Mesendoderm (in vitro differentiated cells): ENCODE results near the gene PLCG2.
"Not testable (repeated sequence)": the region's sequence is repeated elsewhere in the genome, so short reads cannot be mapped to it uniquely, and the experiment has no call there.

Experiments
- DNase-seq: peaks from one replicate; pipeline ENCODE4 v3.0.0; 2013
- H2AK5ac ChIP-seq: 2 replicates; pipeline ENCODE4 v1.6.1; 2013; ENCODE audit warnings: low read length, inconsistent platforms
- H2BK120ac ChIP-seq: 2 replicates; pipeline ENCODE4 v1.6.1; 2013; ENCODE audit warnings: low read depth, mild to moderate bottlenecking, low read length, moderate library complexity, mixed read lengths
- H2BK15ac ChIP-seq: replicated peaks from 2 replicates; pipeline ENCODE4 v1.6.1; 2013; ENCODE audit warnings: low read depth, mild to moderate bottlenecking, moderate library complexity
- H2BK5ac ChIP-seq: 2 replicates; pipeline ENCODE4 v1.6.1; 2013; ENCODE audit warnings: low read length, inconsistent platforms
- H3K18ac ChIP-seq: 2 replicates; pipeline ENCODE4 v1.6.1; 2013; ENCODE audit warnings: mild to moderate bottlenecking, low read length, mixed read lengths
- H3K23ac ChIP-seq: one replicate; pipeline ENCODE4 v1.6.1; 2013; ENCODE audit warnings: low read length
- H3K27ac ChIP-seq: 2 replicates; pipeline ENCODE4 v1.5.1; 2013; ENCODE audit warnings: low read depth, mild to moderate bottlenecking, inconsistent platforms, low read length, moderate library complexity
- H3K27me3 ChIP-seq: 2 replicates; pipeline ENCODE4 v1.6.1; 2013; ENCODE audit warnings: low read length, control low read depth, mild to moderate bottlenecking, inconsistent platforms; ENCODE audit not compliant: insufficient read depth, poor library complexity
- H3K36me3 ChIP-seq: 2 replicates; pipeline ENCODE4 v1.6.1; 2013; ENCODE audit warnings: low read length, inconsistent platforms; ENCODE audit not compliant: control insufficient read depth, insufficient read depth
- H3K4ac ChIP-seq: one replicate; pipeline ENCODE4 v1.6.1; 2013; ENCODE audit warnings: low read depth, mild to moderate bottlenecking, low read length, moderate library complexity
- H3K4me1 ChIP-seq: 2 replicates; pipeline ENCODE4 v1.6.1; 2013; ENCODE audit warnings: low read depth, low read length, inconsistent platforms; ENCODE audit not compliant: control insufficient read depth
- H3K4me2 ChIP-seq: 2 replicates; pipeline ENCODE4 v1.6.1; 2013; ENCODE audit warnings: low read length
- H3K4me3 ChIP-seq: 2 replicates; pipeline ENCODE4 v1.5.1; 2013; ENCODE audit warnings: mild to moderate bottlenecking, low read length
- H3K56ac ChIP-seq: one replicate; pipeline ENCODE4 v1.6.1; 2013; ENCODE audit warnings: low read length
- H3K79me1 ChIP-seq: 2 replicates; pipeline ENCODE4 v1.6.1; 2013; ENCODE audit warnings: low read length, inconsistent platforms
- H3K79me2 ChIP-seq: 2 replicates; pipeline ENCODE4 v1.6.1; 2013; ENCODE audit warnings: mild to moderate bottlenecking, low read length; ENCODE audit not compliant: control insufficient read depth, insufficient read depth
- H3K9ac ChIP-seq: 2 replicates; pipeline ENCODE4 v1.6.1; 2013; ENCODE audit warnings: low read length, inconsistent platforms
- H4K5ac ChIP-seq: one replicate; pipeline ENCODE4 v1.6.1; 2013; ENCODE audit warnings: low read length
- H4K8ac ChIP-seq: one replicate; pipeline ENCODE4 v1.6.1; 2013; ENCODE audit warnings: low read depth, mild to moderate bottlenecking, control low read depth, low read length, moderate library complexity
- WGBS: extraction: QIAGEN DNeasy Blood & Tissue Kit; methylation state at CpG from one replicate; pipeline ENCODE4 v1.1.7; 2013; ENCODE audit warnings: low lambda C conversion rate, missing lambda C conversion rate; ENCODE audit not compliant: insufficient coverage; ENCODE audit errors: extremely low coverage; 5-methylcytosine and 5-hydroxymethylcytosine counted together

Gene PLCG2

GRCh38 chr16:82005027-82005830 lies 226.1 kb downstream of the PLCG2 start:
- Histone ChIP-seq H2AK5ac (no peak overlapping the region), H3K23ac (no peak overlapping the region), H3K4me3 (no peak overlapping the region), H4K8ac (no peak overlapping the region), H2BK5ac (no peak overlapping the region), H3K56ac (no peak overlapping the region), H3K9ac (no peak overlapping the region), H2BK120ac (no peak overlapping the region), H3K79me1 (no peaks in the 10 kb centered on the region), H3K4ac (no peak overlapping the region), H4K5ac (no peak overlapping the region), H2BK15ac (no peak overlapping the region), H3K18ac (no peak overlapping the region), H3K27me3 (no peaks in the 10 kb centered on the region), H3K36me3 (no peaks in the 10 kb centered on the region), H3K4me2 (no peak overlapping the region), H3K4me1 (no peaks in the 10 kb centered on the region), H3K79me2 (no peaks in the 10 kb centered on the region), H3K27ac (no peak overlapping the region)
- WGBS, result no CpG with 5 or more reads among the region's 6 CpGs
- DNase-seq, result peak; percentile 43

DNA sequence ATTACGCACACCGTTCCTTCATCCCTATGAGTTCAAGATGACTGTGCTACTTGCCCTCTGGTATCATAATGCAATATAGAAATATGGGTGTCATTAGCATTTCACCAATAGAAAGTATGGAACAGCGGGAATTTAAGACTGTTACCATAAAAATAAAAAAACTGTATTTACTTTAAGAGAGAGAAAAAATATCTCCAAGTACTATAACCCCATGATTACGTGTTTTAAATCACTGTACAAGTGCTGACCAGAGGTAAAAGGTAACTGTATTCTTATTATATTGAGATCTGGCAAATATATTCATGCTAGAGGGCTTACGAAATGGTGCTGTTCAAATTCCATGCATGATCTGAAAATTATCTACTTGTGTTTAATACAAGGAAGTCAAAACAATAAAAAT lies 226.9 kb downstream of the PLCG2 start:
- no CpG with 5 or more reads among the region's 5 CpGs for WGBS
- no peak overlapping the region for H3K4me2 ChIP-seq
- H3K79me2 ChIP-seq, result no peaks in the 10 kb centered on the region
- H3K4ac ChIP-seq, result no peak overlapping the region
- no peaks in the 10 kb centered on the region for H3K27me3 ChIP-seq
- no peak overlapping the region for H3K18ac ChIP-seq
- DNase-seq, result no peak
- no peak overlapping the region for H4K8ac ChIP-seq
- no peak overlapping the region for H2BK120ac ChIP-seq
- H2BK5ac ChIP-seq, result no peak overlapping the region
- H3K36me3 ChIP-seq, result no peaks in the 10 kb centered on the region
- no peak overlapping the region for H2AK5ac ChIP-seq
- no peaks in the 10 kb centered on the region for H3K4me1 ChIP-seq
- H3K4me3 ChIP-seq, result no peak overlapping the region
- H3K23ac ChIP-seq, result no peak overlapping the region
- H3K9ac ChIP-seq, result no peak overlapping the region
- H3K56ac ChIP-seq, result no peak overlapping the region
- no peak overlapping the region for H2BK15ac ChIP-seq
- no peak overlapping the region for H3K27ac ChIP-seq
- no peaks in the 10 kb centered on the region for H3K79me1 ChIP-seq
- H4K5ac ChIP-seq, result no peak overlapping the region

GRCh38 chr16:82007189-82007588 lies 228.1 kb downstream of the PLCG2 start:
- no peak overlapping the region for H3K4me2 ChIP-seq

DNA sequence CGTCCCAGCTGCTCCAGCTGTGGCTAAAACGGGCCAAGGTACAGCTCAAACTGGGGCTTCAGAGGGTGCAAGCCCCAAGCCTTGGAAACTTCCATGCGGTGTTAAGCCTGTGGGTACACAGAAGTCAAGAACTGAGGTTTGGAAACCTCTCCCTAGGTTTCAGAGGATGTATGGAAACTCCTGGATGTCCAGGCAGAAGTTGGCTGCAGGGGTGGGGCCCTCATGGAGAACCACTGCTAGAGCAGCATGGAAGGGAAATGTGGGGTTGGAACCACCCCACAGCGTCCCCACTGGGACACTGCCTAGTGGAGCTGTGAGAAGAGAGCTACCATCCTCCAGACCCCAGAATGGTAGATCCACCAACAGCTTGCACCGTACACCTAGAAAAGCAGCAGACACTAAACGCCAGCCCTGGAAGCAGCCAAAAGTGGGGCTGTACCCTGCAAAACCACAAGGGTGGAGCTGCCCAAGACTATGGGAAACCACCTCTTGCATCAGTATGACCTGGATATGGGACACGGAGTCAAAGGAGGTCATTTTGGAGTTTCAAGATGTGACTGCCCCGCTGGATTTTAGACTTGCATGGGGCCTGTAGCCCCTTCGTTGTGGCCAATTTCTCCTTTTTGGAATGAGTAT lies 230.0 kb downstream of the PLCG2 start:
- no peaks in the 10 kb centered on the region for H3K4me1 ChIP-seq
- no peak overlapping the region for H3K23ac ChIP-seq
- no peaks in the 10 kb centered on the region for H3K27me3 ChIP-seq
- H3K4me3 ChIP-seq, result no peak overlapping the region
- H3K56ac ChIP-seq, result no peak overlapping the region
- H3K4ac ChIP-seq, result no peak overlapping the region
- no peak overlapping the region for H3K18ac ChIP-seq
- no peaks in the 10 kb centered on the region for H3K79me1 ChIP-seq
- H2BK15ac ChIP-seq, result no peak overlapping the region
- no peak overlapping the region for H2AK5ac ChIP-seq
- H2BK120ac ChIP-seq, result no peak overlapping the region
- no peak overlapping the region for H3K9ac ChIP-seq
- H4K8ac ChIP-seq, result no peak overlapping the region
- no peaks in the 10 kb centered on the region for H3K36me3 ChIP-seq
- no peak overlapping the region for H3K4me2 ChIP-seq
- no peaks in the 10 kb centered on the region for H3K79me2 ChIP-seq
- DNase-seq, result no peak
- WGBS, result no CpG with 5 or more reads among the region's 9 CpGs
- H4K5ac ChIP-seq, result no peak overlapping the region
- H3K27ac ChIP-seq, result no peak overlapping the region
- no peak overlapping the region for H2BK5ac ChIP-seq

More at GRCh38 chr16:82007189-82007588, 228.1 kb downstream of the PLCG2 start:
- Histone ChIP-seq H3K9ac (no peak overlapping the region), H2AK5ac (no peak overlapping the region), H3K27me3 (no peaks in the 10 kb centered on the region), H3K36me3 (no peaks in the 10 kb centered on the region), H3K56ac (no peak overlapping the region), H2BK120ac (no peak overlapping the region), H3K79me1 (no peaks in the 10 kb centered on the region), H2BK15ac (no peak overlapping the region), H3K79me2 (no peaks in the 10 kb centered on the region), H3K23ac (no peak overlapping the region), H2BK5ac (no peak overlapping the region), H4K5ac (no peak overlapping the region), H3K27ac (no peak overlapping the region), H3K4ac (no peak overlapping the region), H3K4me3 (no peak overlapping the region), H4K8ac (no peak overlapping the region), H3K18ac (no peak overlapping the region), H3K4me1 (no peaks in the 10 kb centered on the region)
- WGBS, result no CpG with 5 or more reads among the region's 2 CpGs
- DNase-seq, result no peak

DNA sequence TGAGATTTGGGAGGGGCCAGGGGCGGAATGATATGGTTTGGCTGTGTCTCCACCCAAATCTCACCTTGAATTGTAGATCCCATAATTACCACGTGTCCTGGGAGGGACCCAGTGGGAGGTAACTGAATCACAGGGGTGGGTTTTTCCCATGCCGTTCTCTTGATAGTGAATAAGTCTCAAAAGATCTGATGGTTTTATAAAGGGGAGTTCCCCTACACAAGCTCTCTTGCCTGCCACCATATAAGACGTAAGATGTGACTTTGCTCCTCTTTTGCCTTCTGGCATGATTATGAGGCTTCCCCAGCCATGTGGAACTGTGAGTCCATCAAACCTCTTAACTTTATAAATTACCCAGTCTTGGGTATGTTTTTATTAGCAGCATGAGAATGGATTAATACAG lies 230.7 kb downstream of the PLCG2 start:
- not testable (repeated sequence) for H3K4me3 ChIP-seq, H3K27me3 ChIP-seq, H3K4ac ChIP-seq, H3K4me2 ChIP-seq, H3K27ac ChIP-seq, H4K5ac ChIP-seq, H2BK5ac ChIP-seq, DNase-seq, H2BK120ac ChIP-seq, H3K9ac ChIP-seq, H3K79me2 ChIP-seq, H2AK5ac ChIP-seq, H3K79me1 ChIP-seq, H3K18ac ChIP-seq, H3K56ac ChIP-seq, H2BK15ac ChIP-seq, H3K36me3 ChIP-seq, H3K4me1 ChIP-seq, H4K8ac ChIP-seq, H3K23ac ChIP-seq
- WGBS, result no CpG with 5 or more reads among the region's 4 CpGs
